SK-N-MC (cell line): ENCODE measurements around the gene NKAIN2.

Experiments used
- EZH2 ChIP-seq: fragments of 200-600 bp; sonication (generic); IDR thresholded peaks from one replicate; pipeline ENCODE4 v1.6.1; 2017; ENCODE audit warnings: antibody characterized with exemption
- POLR2AphosphoS5 ChIP-seq: IDR thresholded peaks from 2 replicates; pipeline ENCODE4 v1.6.1; 2012; ENCODE audit warnings: mild to moderate bottlenecking, low read depth, low read length, borderline replicate concordance

GRCh38 chr6:124753001-124753400 lies 949.3 kb downstream of the NKAIN2 start:
- TF ChIP-seq EZH2 (no peak), POLR2AphosphoS5 (no peak)
